Caco-2 (cell line): Measurements from ENCODE around the gene SPACA1. TPM values are rescaled to one million over a fixed set of nuclear protein-coding genes. Genes with fewer than 3 reads are reported as not detected.

Experiments used
- BruUV-seq: library from RNA; stranded (reverse); fragments of 400-500 nt; replicated peaks from 2 replicates; lab custom pipeline; 2021; lab: Mats Ljungman, UMichigan
- CTCF ChIA-PET: fragments of 300-600 bp; sonication (Branson Sonifier 250); formaldehyde crosslinking; loops from one replicate; lab custom pipeline; 2022; ENCODE audit warnings: antibody characterized with exemption; lab: Charles Lee
- POLR2A ChIA-PET: fragments of 300-600 bp; sonication (Branson Sonifier 250); formaldehyde crosslinking; loops from one replicate; lab custom pipeline; 2022; ENCODE audit warnings: antibody characterized with exemption; lab: Charles Lee
- DNase-seq, 2 experiments: peaks; one replicate each; pipeline versions ENCODE4 v3.0.0 to v3.0.0-alpha.2; 2020 to 2022
- H3K27me3 ChIP-seq: replicated peaks from 2 replicates; pipeline ENCODE4 v1.6.0; 2011; ENCODE audit warnings: low read length; ENCODE audit not compliant: control insufficient read depth, insufficient read depth
- H3K36me3 ChIP-seq: 2 replicates; pipeline ENCODE4 v1.5.1; 2011; ENCODE audit warnings: low read length; ENCODE audit not compliant: control insufficient read depth, insufficient read depth
- H3K4me1 ChIP-seq: fragments of 250-450 bp; sonication (Bioruptor Pico); 2 replicates; pipeline ENCODE4 v1.5.1; 2020; ENCODE audit warnings: mild to moderate bottlenecking
- H3K4me3 ChIP-seq: 2 replicates; pipeline ENCODE4 v1.5.1; 2011; ENCODE audit warnings: low read depth, mild to moderate bottlenecking, control low read depth, low read length
- H3K9me3 ChIP-seq: fragments of 250-450 bp; sonication (Bioruptor Pico); 2 replicates; pipeline ENCODE4 v1.5.1; 2020; ENCODE audit warnings: mild to moderate bottlenecking, moderate library complexity
- H3K27ac Mint-ChIP-seq: one replicate; pipeline ENCODE4 v1.8.0; 2022; ENCODE audit warnings: mixed read lengths; ENCODE audit not compliant: unreplicated experiment
- H3K27me3 Mint-ChIP-seq: one replicate; pipeline ENCODE4 v1.8.0; 2022; ENCODE audit warnings: mixed read lengths; ENCODE audit not compliant: insufficient read depth, unreplicated experiment
- H3K36me3 Mint-ChIP-seq: one replicate; pipeline ENCODE4 v1.8.0; 2022; ENCODE audit warnings: mild to moderate bottlenecking, mixed read lengths; ENCODE audit not compliant: insufficient read depth, unreplicated experiment
- H3K4me1 Mint-ChIP-seq: one replicate; pipeline ENCODE4 v1.8.0; 2022; ENCODE audit warnings: low read depth, mixed read lengths; ENCODE audit not compliant: unreplicated experiment
- H3K4me3 Mint-ChIP-seq: one replicate; pipeline ENCODE4 v1.8.0; 2022; ENCODE audit warnings: mild to moderate bottlenecking, moderate library complexity, mixed read lengths; ENCODE audit not compliant: unreplicated experiment
- H3K9me3 Mint-ChIP-seq: one replicate; pipeline ENCODE4 v1.8.0; 2022; ENCODE audit warnings: mixed read lengths; ENCODE audit not compliant: unreplicated experiment
- CTCF ChIP-seq, 2 experiments: fragments of 200-600 bp in 1 of 2; IDR thresholded peaks; 1 replicate in 1 of 2; 2 replicates in 1 of 2; pipeline versions ENCODE4 v1.5.1 to v1.8.0; 2011 to 2022; ENCODE audit warnings: antibody characterized with exemption in 1 of 2, control low read depth in 1 of 2, inconsistent platforms in 1 of 2, low read depth in 1 of 2, low read length in 1 of 2, mild to moderate bottlenecking in 1 of 2, moderate library complexity in 1 of 2; ENCODE audit not compliant: insufficient read depth in 1 of 2, severe bottlenecking in 1 of 2, unreplicated experiment in 1 of 2
- intact Hi-C: fragments of 100-400 bp; cut with micrococcal nuclease; formaldehyde crosslinking; loops from one replicate; pipeline ENCODE4 v1.10.0; 2022; ENCODE audit not compliant: unreplicated experiment
- total RNA-seq: library from RNA; stranded (reverse); gene quantifications from 2 replicates; pipeline ENCODE4 v1.2.3, GENCODE V29; 2022

SPACA1 gene
- total RNA-seq, 1 experiment from 2014 or later, result not detected

- no peak for TF ChIP-seq CTCF (IDR thresholded peaks at IDR 0.05; ENCODE audit: insufficient read depth in 1 of 2, low read depth in 1 of 2, low read length in 1 of 2, severe bottlenecking in 1 of 2, unreplicated experiment in 1 of 2)
- H3K4me1 ChIP-seq, result no peaks in the 10 kb centered on the region
- Mint-ChIP-seq H3K9me3 (no peaks in the 10 kb centered on the region), H3K4me3 (no peak overlapping the region), H3K36me3 (no peaks in the 10 kb centered on the region), H3K27me3 (peaks cover 11% of the 10 kb centered on the region), H3K27ac (no peak overlapping the region), H3K4me1 (no peaks in the 10 kb centered on the region)
- no peaks in the 10 kb centered on the region for H3K36me3 ChIP-seq
- no peaks in the 10 kb centered on the region for H3K9me3 ChIP-seq
- DNase-seq, result no peak
- no peaks in the 10 kb centered on the region for H3K27me3 ChIP-seq
- POLR2A ChIA-PET, result no interaction called here
- BruUV-seq, result no TSS peak
- intact Hi-C loops, result no loop called here
- H3K4me3 ChIP-seq, result no peak overlapping the region
- CTCF ChIA-PET, result no interaction called here
These were observed 39.2 kb downstream of the SPACA1 start for GRCh38 chr6:88086792-88087191.

- intact Hi-C loops, result no loop called here
- H3K4me3 Mint-ChIP-seq, result no peak overlapping the region
- H3K4me1 ChIP-seq, result no peaks in the 10 kb centered on the region
- CTCF ChIA-PET, result no interaction called here
- no peaks in the 10 kb centered on the region for H3K36me3 ChIP-seq
- no peaks in the 10 kb centered on the region for H3K4me1 Mint-ChIP-seq
- no peak overlapping the region for H3K4me3 ChIP-seq
- H3K27me3 Mint-ChIP-seq, result peaks cover 14% of the 10 kb centered on the region
- H3K9me3 ChIP-seq, result no peaks in the 10 kb centered on the region
- TF ChIP-seq CTCF (IDR thresholded peaks at IDR 0.05; ENCODE audit: insufficient read depth in 1 of 2, low read depth in 1 of 2, low read length in 1 of 2, severe bottlenecking in 1 of 2, unreplicated experiment in 1 of 2), result no peak
- no peak for DNase-seq
- no TSS peak for BruUV-seq
- H3K36me3 Mint-ChIP-seq, result no peaks in the 10 kb centered on the region
- H3K9me3 Mint-ChIP-seq, result no peaks in the 10 kb centered on the region
- no peak overlapping the region for H3K27ac Mint-ChIP-seq
- POLR2A ChIA-PET, result no interaction called here
- no peaks in the 10 kb centered on the region for H3K27me3 ChIP-seq
These were observed 42.1 kb downstream of the SPACA1 start for GRCh38 chr6:88089708-88090107.

- no peak for TF ChIP-seq CTCF (IDR thresholded peaks at IDR 0.05; ENCODE audit: insufficient read depth in 1 of 2, low read depth in 1 of 2, low read length in 1 of 2, severe bottlenecking in 1 of 2, unreplicated experiment in 1 of 2)
- Histone ChIP-seq H3K4me3 (no peak overlapping the region), H3K36me3 (no peaks in the 10 kb centered on the region), H3K9me3 (no peaks in the 10 kb centered on the region), H3K27me3 (no peaks in the 10 kb centered on the region), H3K4me1 (no peaks in the 10 kb centered on the region)
- DNase-seq, result no peak
- Mint-ChIP-seq H3K27me3 (peaks cover 6% of the 10 kb centered on the region), H3K9me3 (no peaks in the 10 kb centered on the region), H3K4me1 (no peaks in the 10 kb centered on the region), H3K36me3 (no peaks in the 10 kb centered on the region), H3K4me3 (no peak overlapping the region), H3K27ac (no peak overlapping the region)
- ChIA-PET POLR2A (no interaction called here), CTCF (no interaction called here)
- intact Hi-C loops, result no loop called here
- BruUV-seq, result no TSS peak
These were observed 58.2 kb downstream of the SPACA1 start for GRCh38 chr6:88105741-88106340.
